Kidney epithelial cell (primary cell): ENCODE measurements around the gene RBM17. TPM values are rescaled to one million over a fixed set of nuclear protein-coding genes. Genes with fewer than 3 reads are reported as not detected.
"Not testable (repeated sequence)": the region's sequence is repeated elsewhere in the genome, so short reads cannot be mapped to it uniquely, and the experiment has no call there.

Source experiments
- DNase-seq: peaks from one replicate; pipeline ENCODE4 v3.0.0-alpha.2; 2010; ENCODE audit warnings: low read depth
- H3K27me3 ChIP-seq: 2 replicates; pipeline ENCODE4 v1.6.0; 2011; ENCODE audit warnings: low read length; ENCODE audit not compliant: control insufficient read depth, insufficient read depth
- H3K36me3 ChIP-seq: 2 replicates; pipeline ENCODE4 v1.5.1; 2011; ENCODE audit warnings: low read length; ENCODE audit not compliant: control insufficient read depth, insufficient read depth
- H3K4me3 ChIP-seq: 2 replicates; pipeline ENCODE4 v1.5.1; 2011; ENCODE audit warnings: low read depth, mild to moderate bottlenecking, control low read depth, low read length
- CTCF ChIP-seq: IDR thresholded peaks from 2 replicates; pipeline ENCODE4 v1.5.1; 2011; ENCODE audit warnings: mild to moderate bottlenecking, moderate library complexity, low read length, control low read depth, inconsistent platforms; ENCODE audit not compliant: insufficient read depth, poor library complexity, severe bottlenecking
- total RNA-seq: library from RNA; depleted of rRNA; stranded (reverse); fragments of >200 nt; gene quantifications from 2 replicates; pipeline ENCODE4 v1.2.3, GENCODE V29; 2015

RBM17 gene
- total RNA-seq, 1 donor from 2014 or later, result 37.8 TPM

- DNase-seq, result no peak
- TF ChIP-seq CTCF, result no peak
- Histone ChIP-seq H3K27me3 (no peaks in the 10 kb centered on the region), H3K4me3 (no peak overlapping the region), H3K36me3 (peaks cover 1% of the 10 kb centered on the region)
Measured at GRCh38 chr10:6101181-6101580, 12.3 kb downstream of the RBM17 start.

DNA sequence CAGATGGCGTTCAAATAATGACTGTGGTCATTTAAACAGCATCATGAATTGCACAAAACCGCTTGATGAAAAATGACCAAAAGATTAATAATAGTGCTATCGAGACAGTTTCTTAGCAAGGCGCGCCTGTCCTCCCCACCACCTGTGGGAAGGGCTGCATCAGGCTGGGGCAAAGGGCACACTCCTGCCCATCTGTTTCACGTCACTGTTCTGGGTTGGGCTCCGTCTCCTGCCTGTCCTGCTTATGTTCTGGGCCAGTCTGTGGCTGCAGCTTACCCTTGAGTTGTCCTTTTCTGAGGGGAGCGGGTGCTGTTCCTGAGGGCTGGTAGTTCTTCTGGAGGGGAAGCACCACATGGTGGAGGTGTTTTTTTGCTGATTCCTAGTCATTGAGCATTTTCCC lies 13.3 kb downstream of the RBM17 start:
- no peak for TF ChIP-seq CTCF
- no peak for DNase-seq
- Histone ChIP-seq H3K4me3 (no peak overlapping the region), H3K36me3 (peaks cover 1% of the 10 kb centered on the region), H3K27me3 (no peaks in the 10 kb centered on the region)

- TF ChIP-seq CTCF, result no peak
Measured at GRCh38 chr10:6103591-6103990, 14.8 kb downstream of the RBM17 start.

DNA sequence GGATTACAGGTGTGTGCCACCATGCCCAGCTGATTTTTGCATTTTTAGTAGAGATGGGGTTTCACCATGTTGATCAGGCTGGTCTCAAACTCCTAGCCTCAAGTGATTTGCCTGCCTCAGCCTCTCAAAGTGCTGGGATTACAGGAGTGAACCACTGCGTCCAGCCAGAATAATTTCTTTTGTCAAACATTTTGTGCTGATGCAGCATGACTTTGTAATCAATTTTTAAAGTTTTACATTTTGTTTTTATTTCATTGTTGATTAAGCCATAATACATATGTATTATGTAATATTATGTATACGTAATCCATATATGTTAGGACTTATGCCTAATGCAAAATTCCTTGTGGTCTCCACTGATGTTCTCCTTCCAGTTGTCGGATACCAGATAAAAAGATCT lies 18.8 kb downstream of the RBM17 start:
- not testable (repeated sequence) for H3K4me3 ChIP-seq, H3K27me3 ChIP-seq, H3K36me3 ChIP-seq, DNase-seq

More at GRCh38 chr10:6103591-6103990, 14.8 kb downstream of the RBM17 start:
- no peaks in the 10 kb centered on the region for H3K27me3 ChIP-seq
- peaks cover 1% of the 10 kb centered on the region for H3K36me3 ChIP-seq
- no peak for DNase-seq
- H3K4me3 ChIP-seq, result no peak overlapping the region

DNA sequence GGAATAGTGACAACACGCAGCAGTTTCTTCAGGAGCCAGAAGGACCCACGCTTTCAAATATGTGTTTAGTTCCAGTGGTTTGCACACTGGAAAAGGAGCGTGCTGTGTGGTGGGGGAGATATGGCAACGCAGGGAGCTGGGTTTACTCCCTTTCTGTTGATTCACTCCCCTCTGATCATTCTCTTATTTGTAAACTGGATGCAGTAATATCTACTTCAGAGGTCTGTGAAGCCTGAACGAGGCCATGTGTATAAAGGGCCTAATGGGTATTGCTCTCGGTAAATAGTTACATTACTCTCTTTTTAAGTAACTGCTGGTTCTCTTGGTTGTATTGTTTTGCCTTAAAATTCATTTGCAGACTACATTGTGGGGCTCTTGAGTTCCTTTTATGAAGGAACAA lies 19.2 kb downstream of the RBM17 start:
- DNase-seq, result no peak
- peaks cover 1% of the 10 kb centered on the region for H3K36me3 ChIP-seq
- no peaks in the 10 kb centered on the region for H3K27me3 ChIP-seq
- no peak overlapping the region for H3K4me3 ChIP-seq
- no peak for TF ChIP-seq CTCF

DNA sequence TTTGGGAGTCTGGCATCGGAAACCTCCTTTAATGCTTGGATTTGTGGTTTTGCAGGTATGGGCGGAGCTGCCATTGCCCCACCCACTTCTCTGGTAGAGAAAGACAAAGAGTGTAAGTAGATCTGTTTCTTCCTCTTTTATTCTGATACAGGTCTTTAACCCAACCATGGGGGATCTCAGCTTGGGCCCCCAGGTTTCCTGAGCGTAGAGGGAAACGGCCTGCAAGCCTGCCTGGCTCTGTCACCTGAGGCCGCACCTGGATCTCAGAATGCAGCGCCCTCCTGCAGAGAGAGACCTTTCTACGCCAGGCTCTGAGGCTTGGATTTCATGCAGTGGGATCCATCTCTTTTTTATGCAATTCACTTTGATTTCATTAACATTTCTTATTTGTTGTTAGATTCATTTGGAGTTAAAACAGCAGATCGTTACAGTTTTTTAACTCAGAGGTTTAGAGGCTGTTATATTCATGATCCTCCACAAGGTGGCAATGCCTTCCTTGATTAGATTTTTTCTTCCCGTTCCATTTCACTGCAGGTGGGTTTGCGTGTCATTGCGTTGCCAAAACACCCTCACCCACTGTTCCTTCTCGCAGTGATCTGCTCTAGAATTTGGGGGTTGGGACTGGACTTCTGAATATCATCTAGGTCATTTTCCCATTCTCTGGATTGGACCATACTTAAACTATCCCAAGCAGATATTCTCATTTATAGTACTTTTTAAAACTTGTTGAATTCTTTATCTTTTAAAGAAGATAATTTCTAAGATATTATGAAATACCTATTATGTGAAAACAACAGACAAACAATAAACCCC lies 20.0 kb downstream of the RBM17 start:
- peak; percentile 50 for TF ChIP-seq CTCF
- no peak for DNase-seq
- H3K36me3 ChIP-seq, result peaks cover 1% of the 10 kb centered on the region
- no peak overlapping the region for H3K4me3 ChIP-seq
- H3K27me3 ChIP-seq, result no peaks in the 10 kb centered on the region
